Measurements from ENCODE around the gene TLX2.
"Not testable (repeated sequence)": the region's sequence is repeated elsewhere in the genome, so short reads cannot be mapped to it uniquely, and the experiment has no call there.

The TLX2 gene

DNA sequence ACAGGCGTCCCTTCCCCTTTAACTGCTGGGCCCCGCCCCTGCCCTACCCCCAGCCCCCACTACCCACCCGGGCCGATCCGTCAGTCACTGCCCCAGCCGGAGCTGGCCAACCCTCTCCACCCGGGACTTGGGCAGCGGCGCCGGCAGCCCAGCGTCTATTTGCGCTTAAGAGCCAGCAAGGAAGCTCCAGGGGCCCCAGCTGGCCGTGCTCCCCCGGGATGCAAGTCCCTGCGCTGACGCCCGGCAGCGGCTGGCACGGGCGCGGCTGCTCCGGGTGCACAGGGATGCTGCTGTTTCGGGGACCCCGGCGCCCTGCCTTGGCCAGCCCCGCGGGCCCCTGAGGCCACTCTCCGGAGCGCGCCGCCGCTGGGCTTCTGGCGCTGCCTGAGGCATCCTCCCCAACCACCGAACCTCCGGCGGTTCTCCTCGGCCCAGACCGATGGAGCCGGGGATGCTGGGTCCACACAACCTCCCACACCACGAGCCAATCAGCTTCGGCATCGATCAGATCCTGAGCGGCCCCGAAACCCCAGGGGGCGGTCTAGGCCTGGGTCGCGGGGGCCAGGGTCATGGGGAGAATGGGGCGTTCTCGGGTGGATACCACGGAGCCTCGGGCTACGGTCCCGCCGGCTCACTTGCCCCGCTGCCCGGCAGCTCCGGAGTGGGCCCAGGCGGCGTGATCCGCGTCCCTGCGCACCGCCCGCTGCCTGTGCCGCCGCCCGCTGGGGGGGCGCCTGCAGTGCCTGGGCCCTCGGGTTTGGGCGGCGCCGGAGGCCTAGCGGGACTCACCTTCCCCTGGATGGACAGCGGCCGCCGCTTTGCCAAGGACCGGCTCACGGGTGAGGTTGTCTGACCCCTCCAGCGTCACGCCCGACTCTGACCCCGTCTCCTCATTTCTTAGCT, at the start of gene TLX2:
TSS of gene TLX2 (plus strand) at position 83 of the 903 bp plus-strand sequence. CDS start at position 440, 357 bp downstream.
- no peak for DNase-seq (ENCODE audit: low read depth, low spot score)
- H3K27ac ChIP-seq, result no peak within 1 kb of the TSS

- not testable (repeated sequence) for DNase-seq (ENCODE audit: low read depth, low spot score)
- peak overlapping the region; percentile 91 for H3K27ac ChIP-seq
These were observed 43.5 kb upstream of the TLX2 start for GRCh38 chr2:74470742-74471141.

DNA sequence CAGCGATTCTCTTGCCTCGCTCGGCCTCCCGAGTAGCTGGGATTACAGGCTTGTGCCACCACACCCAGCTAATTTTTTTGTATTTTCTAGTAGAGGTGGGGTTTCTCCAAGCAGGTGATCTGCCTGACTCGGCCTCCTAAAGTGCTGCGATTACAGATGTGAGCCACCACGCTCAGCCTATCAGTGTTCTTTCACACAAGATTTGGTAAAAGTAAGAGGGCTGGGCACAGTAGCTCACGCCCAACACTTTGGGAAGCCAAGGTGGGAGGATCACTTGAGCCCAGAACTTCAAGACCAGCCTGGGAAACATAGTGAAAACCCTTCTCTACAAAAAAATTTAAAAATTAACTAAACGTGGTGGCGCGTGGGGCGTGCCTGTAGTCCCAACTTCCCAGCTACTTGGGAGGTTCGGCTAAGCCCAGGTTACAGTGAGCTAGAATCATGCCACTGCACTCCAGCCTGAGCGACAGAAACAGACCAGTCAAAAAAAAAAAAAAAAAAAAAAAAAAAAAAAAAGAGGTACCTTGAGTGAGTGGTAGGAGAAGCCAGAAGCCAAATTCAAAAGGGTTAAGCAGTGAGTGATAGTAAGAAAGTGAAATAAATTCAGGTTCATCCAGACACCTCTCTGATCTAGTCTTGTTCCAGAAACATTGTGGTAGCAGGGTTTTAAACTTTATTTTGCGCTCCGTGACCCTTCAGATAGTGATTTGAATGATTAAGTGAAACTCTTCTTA, 42.8 kb upstream of the TLX2 start:
- peak overlapping the region; percentile 91 for H3K27ac ChIP-seq
- no peak for DNase-seq (ENCODE audit: low read depth, low spot score)

DNA sequence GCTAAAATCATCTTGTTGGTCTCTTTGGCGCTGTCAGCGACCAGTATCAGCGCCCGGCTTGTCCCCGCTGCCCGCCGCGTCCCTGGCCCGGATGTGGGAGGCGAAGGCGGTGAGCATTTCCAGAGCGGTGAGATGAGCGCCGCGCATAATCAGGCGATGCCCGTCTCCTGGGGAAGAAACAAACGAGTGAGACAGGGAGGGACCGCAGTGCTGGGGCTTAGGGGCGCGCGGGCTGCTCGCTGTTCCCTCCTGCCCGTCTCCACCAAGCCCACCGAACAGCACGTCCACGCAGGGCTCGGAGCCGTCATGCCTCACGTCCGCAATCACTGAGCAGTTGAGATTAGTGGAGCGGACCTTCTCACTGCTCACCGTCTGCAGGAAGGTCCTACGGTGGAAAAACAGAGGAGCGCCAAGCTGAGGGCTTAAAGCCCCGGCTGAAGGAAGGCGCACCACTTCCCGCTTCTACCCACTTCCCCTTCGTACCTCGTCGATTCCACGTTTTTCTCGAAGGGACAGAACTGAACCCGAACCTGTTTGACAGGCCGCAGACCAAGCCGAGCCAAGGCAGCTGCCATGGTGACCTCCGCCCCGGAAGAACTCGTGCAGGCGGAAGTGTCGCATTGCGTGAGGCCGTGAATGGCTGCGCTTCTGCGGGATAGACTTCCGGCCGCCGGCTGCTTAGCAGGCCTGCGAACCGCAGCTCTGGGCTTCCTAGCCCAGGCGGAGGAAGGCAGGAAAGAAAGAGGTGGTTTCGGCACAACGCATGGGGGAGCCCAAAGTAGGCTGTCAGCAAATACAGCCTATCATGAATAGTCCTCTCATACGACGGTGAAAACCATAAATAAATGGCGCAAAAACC, 41.9 kb upstream of the TLX2 start, which contains the start of gene MRPL53:
TSS of gene MRPL53 (minus strand) at position 595 of the 859 bp plus-strand sequence. CDS start at position 575, 20 bp downstream.
- peak; percentile 75 for DNase-seq (ENCODE audit: low read depth, low spot score)

DNA sequence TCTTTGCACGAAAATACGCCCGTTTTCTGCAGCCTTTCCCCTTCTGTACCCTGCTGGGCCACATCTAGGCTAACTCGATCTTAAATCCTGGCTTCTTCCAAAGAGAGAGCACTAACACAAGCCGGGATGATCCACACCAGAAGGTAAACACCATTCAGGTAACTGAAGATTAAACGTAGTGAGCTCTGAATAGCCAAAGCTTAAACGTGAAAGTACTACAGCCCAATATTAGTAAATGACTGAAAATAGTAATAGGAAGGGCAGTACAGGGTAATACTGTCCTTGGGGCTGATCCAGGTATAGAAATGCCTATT, 41.3 kb upstream of the TLX2 start:
- peak overlapping the region; percentile 91 for H3K27ac ChIP-seq
- no peak for DNase-seq (ENCODE audit: low read depth, low spot score)

More for the DNA sequence above, 41.9 kb upstream of the TLX2 start, which contains the start of gene MRPL53:
- peak within 1 kb of the TSS; percentile 91 for H3K27ac ChIP-seq

DNA sequence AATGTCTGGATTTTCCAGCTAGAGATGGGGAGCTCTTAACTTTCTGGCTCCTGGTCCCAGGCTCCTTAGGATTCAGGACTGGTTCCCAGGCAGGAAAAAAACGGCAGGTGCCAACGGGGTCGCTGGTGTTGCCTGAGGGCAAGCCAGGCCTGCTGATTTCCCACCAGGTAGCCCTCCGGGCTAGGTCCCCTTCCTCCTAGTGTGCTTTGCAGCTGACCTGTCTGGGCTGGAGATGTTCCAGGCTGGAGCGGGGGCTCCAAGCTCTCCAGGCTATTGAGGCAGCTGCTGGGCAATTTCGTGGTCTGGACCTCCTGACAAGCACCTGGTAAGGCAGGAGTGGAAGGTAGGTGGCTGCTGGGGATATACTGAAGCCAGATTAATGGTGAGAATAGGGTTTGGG, 39.8 kb upstream of the TLX2 start:
- H3K27ac ChIP-seq, result no peak overlapping the region
- no peak for DNase-seq (ENCODE audit: low read depth, low spot score)

DNA sequence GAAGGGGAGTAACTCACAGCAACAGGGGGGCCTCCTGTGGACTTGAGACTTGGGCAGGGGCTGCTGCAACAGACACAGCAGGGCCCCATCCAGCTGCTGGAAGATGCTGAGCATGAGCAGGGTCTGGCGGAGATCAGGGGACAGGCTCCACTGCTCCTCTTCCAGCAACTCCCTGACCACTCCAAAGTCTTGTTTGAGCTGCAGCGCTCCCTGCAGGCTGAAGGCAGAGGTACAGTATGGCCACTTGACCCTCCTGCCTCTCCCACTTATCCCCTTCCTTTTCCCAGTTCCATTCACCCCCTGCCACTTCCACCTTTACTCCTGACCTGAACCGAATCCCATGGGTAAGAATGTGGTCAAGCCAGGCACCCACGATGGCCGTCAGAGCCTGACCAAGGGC, 39.4 kb upstream of the TLX2 start:
- H3K27ac ChIP-seq, result no peak overlapping the region
- DNase-seq (ENCODE audit: low read depth, low spot score), result no peak

DNA sequence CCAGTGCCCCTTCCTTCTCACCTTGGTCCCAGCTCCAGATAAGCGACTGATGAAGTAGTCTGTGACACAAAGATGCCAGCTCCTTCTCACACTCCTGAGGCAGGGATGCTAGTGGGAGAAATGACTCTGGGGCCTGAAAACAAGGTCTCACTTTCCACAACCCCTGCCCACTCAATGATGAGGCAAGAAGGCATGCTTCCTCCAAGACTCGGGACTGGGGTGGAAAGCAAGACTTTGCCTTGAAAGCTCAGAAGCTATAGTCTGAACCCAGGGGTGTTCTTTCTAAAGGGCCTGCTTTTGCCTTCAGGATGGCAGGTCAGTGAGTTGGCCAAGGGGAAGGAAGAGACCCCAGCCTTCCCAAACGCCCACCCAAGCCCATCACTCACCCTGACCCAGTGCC, 32.8 kb upstream of the TLX2 start:
- no peak overlapping the region for H3K27ac ChIP-seq

DNA sequence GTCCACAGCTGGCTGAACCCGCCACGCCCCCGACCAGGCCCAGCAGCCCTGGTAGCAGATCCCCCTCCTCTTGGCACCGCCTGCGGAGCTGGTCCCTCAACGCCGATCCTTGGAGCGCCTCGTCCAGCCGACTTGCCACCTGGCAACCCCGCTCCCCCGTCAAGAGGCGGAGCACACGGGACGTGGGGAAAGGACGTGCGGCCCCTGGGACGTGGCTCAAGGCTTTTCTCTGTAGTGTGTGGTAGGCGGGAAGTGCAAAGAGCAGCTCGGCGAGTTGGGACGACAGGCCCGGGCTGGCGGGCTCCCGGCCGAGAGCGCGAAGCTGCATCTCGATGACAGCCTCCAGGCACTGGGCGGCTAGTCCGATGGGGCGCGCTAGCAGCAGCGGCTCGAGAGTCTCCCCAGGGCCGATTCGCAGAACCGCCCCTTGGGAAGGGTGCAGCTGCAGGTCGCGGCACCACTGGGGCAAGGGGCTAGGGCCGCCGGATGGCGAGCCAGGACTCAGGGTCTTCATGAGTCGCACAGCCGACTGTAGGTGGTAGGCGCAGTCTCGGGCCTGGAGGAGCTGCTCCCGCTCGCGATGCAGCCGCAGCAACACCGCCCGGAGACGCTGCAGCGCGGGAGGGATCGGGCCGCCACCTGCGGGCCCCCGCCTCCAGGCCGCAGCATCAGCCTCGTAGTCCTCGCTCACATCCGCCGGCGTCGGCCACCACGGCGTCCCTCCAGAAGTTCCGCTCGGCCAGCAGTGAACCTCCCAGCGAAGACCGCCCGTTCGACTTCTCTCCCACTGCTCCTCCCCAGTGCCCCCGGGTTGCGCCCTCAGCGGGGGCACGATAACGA, 32.1 kb upstream of the TLX2 start:
- no peak for DNase-seq (ENCODE audit: low read depth, low spot score)
- peak overlapping the region; percentile 80 for H3K27ac ChIP-seq

More for the DNA sequence above, 32.8 kb upstream of the TLX2 start:
- DNase-seq (ENCODE audit: low read depth, low spot score), result no peak

GRCh38 chr2:74482801-74483674, 31.2 kb upstream of the TLX2 start, which contains the start of the genes CCDC142 and TTC31:
Gene CCDC142, minus strand, starts transcription at chr2:74482998. Its CDS starts 161 bp downstream, at chr2:74482837.
Gene TTC31, plus strand, starts transcription at chr2:74483081. Its CDS starts 15 bp downstream, at chr2:74483096.
- peak; percentile 60 for DNase-seq (ENCODE audit: low read depth, low spot score)

DNA sequence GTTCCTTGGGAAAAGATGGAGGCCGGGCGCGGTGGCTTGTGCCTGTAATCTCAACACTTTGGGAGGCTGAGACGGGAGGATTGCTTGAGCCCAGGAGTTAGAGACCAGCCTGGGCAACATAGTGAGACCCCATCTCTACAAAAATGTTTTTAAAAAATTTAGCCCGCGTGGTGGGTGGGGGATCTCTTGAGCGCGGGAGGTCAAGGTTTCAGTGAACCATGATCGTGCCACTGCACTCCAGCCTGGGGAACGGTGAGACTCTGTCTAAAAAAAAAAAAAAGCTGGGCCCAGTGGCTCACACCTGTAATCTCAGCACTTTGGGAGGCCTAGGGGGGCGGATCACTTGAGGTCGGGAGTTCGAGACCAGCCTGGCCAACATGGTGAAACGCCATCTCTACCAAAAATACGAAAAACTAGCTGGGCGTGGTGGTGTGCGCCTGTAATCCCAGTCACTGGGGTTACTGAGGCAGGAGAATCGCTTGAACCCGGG, 30.5 kb upstream of the TLX2 start:
- H3K27ac ChIP-seq, result peak overlapping the region; percentile 80
- DNase-seq (ENCODE audit: low read depth, low spot score), result not testable (repeated sequence)

More at GRCh38 chr2:74482801-74483674, 31.2 kb upstream of the TLX2 start, which contains the start of the genes CCDC142 and TTC31:
- H3K27ac ChIP-seq, result peak within 1 kb of the TSS; percentile 80

GRCh38 chr2:74486141-74486540, 28.1 kb upstream of the TLX2 start:
- H3K27ac ChIP-seq, result no peak overlapping the region
- no peak for DNase-seq (ENCODE audit: low read depth, low spot score)

DNA sequence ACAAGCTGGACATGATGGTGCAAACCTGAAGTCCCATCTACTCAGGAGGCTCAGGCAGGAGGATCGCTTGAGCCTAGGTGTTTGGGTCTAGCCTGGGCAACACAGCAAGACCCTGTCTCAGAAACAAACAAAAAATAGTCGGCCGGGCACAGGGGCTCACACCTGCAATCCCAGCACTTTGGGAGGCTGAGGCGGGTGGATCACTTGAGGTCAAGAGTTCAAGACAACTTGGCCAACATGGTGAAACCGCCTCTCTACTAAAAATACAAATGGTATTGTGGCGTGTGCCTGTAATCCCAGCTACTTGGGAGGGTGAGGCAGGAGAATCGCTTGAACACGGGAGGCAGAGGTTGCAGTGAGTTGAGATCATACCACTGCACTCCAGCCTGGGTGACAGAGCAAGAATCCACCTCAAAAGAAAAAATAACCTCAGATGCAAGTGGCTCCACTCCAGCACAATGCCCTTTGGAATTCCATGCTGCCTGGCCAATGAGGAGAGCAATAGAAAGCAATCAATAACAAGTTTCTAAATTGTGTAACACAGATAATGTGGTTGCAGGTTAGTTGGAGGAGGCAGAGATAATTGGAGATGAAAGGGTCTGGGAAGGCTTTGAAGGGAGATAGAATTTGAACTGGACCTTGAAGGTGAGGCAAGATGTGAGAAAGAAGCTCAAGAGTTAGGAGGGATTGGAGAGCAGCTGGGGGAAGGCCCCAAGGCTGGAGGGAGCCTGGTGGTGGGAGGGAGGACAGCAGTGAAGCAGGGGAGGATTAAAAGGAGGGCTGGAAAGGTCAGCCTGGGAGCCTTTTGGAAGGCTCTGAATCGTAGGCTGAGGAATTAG, 25.4 kb upstream of the TLX2 start:
- H3K27ac ChIP-seq, result peak overlapping the region; percentile 56
- no peak for DNase-seq (ENCODE audit: low read depth, low spot score)

- no peak overlapping the region for H3K27ac ChIP-seq
- DNase-seq (ENCODE audit: low read depth, low spot score), result no peak
These were observed 24.3 kb upstream of the TLX2 start for GRCh38 chr2:74489906-74490305.

DNA sequence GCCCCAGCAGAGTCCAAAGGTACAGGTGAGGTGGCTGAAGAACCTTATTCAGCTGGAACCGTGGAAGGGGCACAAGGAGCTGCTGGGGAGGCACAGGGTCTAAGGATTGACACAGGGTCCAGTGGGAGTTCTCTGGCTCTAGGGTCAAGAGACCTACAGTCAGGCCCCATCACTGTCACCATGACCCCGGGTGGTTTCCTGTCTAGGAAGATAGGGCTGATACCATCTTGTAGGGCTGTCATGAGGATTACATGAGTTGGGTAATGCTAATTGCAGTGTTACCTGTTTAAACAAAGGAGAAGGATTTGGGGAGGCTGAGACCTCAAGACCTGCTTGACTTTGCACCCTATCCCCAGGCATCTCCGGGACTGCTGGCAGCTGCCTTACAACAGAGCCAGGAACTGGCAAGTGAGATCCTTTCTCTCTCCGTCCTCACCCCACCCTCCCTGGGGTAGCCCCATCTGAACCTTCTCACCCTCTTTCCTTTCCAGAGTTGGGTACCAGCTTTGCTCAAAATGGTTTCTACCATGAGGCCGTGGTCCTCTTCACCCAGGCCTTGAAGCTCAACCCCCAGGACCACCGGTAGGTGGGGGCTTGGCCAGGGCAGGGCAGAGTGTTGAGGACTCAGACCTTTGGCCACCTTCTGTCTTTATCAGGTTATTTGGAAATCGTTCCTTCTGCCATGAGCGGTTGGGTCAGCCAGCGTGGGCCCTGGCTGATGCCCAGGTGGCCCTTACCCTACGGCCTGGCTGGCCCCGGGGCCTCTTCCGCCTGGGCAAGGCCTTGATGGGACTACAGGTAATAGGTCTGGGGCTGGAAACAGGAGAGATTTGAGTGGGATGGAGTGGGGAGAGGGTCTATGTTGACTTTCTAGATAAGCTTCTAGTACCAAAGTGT, 22.4 kb upstream of the TLX2 start:
- DNase-seq (ENCODE audit: low read depth, low spot score), result no peak
- no peak overlapping the region for H3K27ac ChIP-seq

DNA sequence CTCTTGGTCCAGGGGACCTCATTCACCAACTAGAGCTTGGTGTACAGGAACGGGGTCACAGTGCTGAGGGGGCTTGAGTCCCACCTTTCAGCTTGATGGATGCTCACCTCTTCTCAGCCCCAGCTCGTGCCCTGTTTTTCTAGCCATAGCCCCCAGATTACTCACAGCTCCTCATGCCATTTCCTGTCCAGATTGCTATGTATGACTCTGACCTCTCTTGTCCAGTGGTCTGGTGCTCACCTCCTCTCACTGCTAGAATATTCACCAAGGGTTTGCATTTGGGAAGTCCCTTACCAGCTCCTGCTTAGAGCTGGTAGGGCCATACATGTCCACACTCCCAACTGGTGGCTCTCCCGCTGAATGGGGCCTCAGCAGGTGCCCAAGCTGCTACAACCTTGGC, 20.7 kb upstream of the TLX2 start:
- no peak overlapping the region for H3K27ac ChIP-seq
- no peak for DNase-seq (ENCODE audit: low read depth, low spot score)

Data from epithelial cell of prostate (primary cell).